CD14-positive monocyte (primary cell): Measurements from ENCODE around the gene SLC2A4RG. TPM values are rescaled to one million over a fixed set of nuclear protein-coding genes. Genes with fewer than 3 reads are reported as not detected.

Experiments
- DNase-seq, 3 donors: peaks; one replicate each; pipeline ENCODE4 v3.0.0-alpha.2; 2011 to 2022
- H2AFZ ChIP-seq: 2 replicates; pipeline ENCODE4 v1.6.0; 2012; ENCODE audit warnings: mild to moderate bottlenecking, low read depth, low read length, inconsistent platforms; ENCODE audit not compliant: insufficient read depth, poor library complexity, severe bottlenecking
- H3K27ac ChIP-seq, 2 donors: 1 replicate in 1 of 2; 2 replicates in 1 of 2; pipeline ENCODE4 v1.5.1; 2012 to 2013; ENCODE audit warnings: low read length in 2 of 2, control low read depth in 1 of 2, inconsistent platforms in 1 of 2, low read depth in 1 of 2, mild to moderate bottlenecking in 1 of 2
- H3K27me3 ChIP-seq, 2 donors: one replicate each; pipeline versions ENCODE4 v1.6.0 to v1.6.1; 2011 to 2013; ENCODE audit warnings: low read length in 2 of 2; ENCODE audit not compliant: control insufficient read depth in 2 of 2, insufficient read depth in 2 of 2
- H3K36me3 ChIP-seq, 2 donors: replicated peaks in 1 of 2; 1 replicate in 1 of 2; 2 replicates in 1 of 2; pipeline versions ENCODE4 v1.5.1 to v1.6.1; 2012 to 2013; ENCODE audit warnings: low read length in 2 of 2, control low read depth in 1 of 2, inconsistent platforms in 1 of 2, mild to moderate bottlenecking in 1 of 2; ENCODE audit not compliant: insufficient read depth in 2 of 2, control insufficient read depth in 1 of 2
- H3K4me1 ChIP-seq, 2 donors: 1 replicate in 1 of 2; 2 replicates in 1 of 2; pipeline versions ENCODE4 v1.5.1 to v1.6.1; 2012 to 2013; ENCODE audit warnings: low read length in 2 of 2, control low read depth in 1 of 2, inconsistent platforms in 1 of 2, mild to moderate bottlenecking in 1 of 2, moderate library complexity in 1 of 2; ENCODE audit not compliant: insufficient read depth in 2 of 2, control insufficient read depth in 1 of 2
- H3K4me2 ChIP-seq: replicated peaks from 2 replicates; pipeline ENCODE3; 2012; ENCODE audit warnings: low read length, moderate library complexity, mild to moderate bottlenecking; ENCODE audit not compliant: poor library complexity, severe bottlenecking; ENCODE audit errors: extremely low read depth
- H3K4me3 ChIP-seq, 3 experiments: fragments of 200-600 bp in 1 of 3; sonication (generic) in 1 of 3; replicated peaks in 1 of 3; 1 replicate in 2 of 3; 2 replicates in 1 of 3; pipeline ENCODE4 v1.5.1; 2011 to 2013; ENCODE audit warnings: low read length in 3 of 3, mild to moderate bottlenecking in 3 of 3, control low read depth in 2 of 3, low read depth in 2 of 3, inconsistent platforms in 1 of 3, moderate library complexity in 1 of 3
- H3K79me2 ChIP-seq: 2 replicates; pipeline ENCODE4 v1.6.0; 2012; ENCODE audit warnings: mild to moderate bottlenecking, control low read depth, inconsistent platforms, low read length, moderate library complexity; ENCODE audit not compliant: insufficient read depth
- H3K9ac ChIP-seq: 2 replicates; pipeline ENCODE4 v1.6.0; 2017; ENCODE audit warnings: low read length, mild to moderate bottlenecking; ENCODE audit not compliant: insufficient read depth, poor library complexity, severe bottlenecking
- H3K9me3 ChIP-seq, 2 donors: replicated peaks in 1 of 2; 1 replicate in 1 of 2; 2 replicates in 1 of 2; pipeline versions ENCODE4 v1.5.1 to v1.6.1; 2012 to 2013; ENCODE audit warnings: low read length in 2 of 2, control low read depth in 1 of 2; ENCODE audit not compliant: control insufficient read depth in 1 of 2, insufficient read depth in 1 of 2
- H4K20me1 ChIP-seq: 2 replicates; pipeline ENCODE4 v1.6.0; 2012; ENCODE audit warnings: mild to moderate bottlenecking, low read length, control low read depth, moderate library complexity; ENCODE audit not compliant: insufficient read depth
- H3K27ac Mint-ChIP-seq, 7 donors: one replicate each; pipeline ENCODE4 v1.8.0; 2020; ENCODE audit warnings: mild to moderate bottlenecking in 7 of 7, mixed read lengths in 7 of 7, moderate library complexity in 6 of 7, inconsistent platforms in 2 of 7
- H3K27me3 Mint-ChIP-seq, 3 donors: one replicate each; pipeline ENCODE4 v1.8.0; 2021 to 2022; ENCODE audit warnings: low read depth in 3 of 3, mild to moderate bottlenecking in 3 of 3, mixed read lengths in 3 of 3, moderate library complexity in 3 of 3, inconsistent platforms in 1 of 3
- H3K36me3 Mint-ChIP-seq, 2 donors: one replicate each; pipeline ENCODE4 v1.8.0; 2020; ENCODE audit warnings: mixed read lengths in 2 of 2, inconsistent platforms in 1 of 2, mild to moderate bottlenecking in 1 of 2
- H3K4me1 Mint-ChIP-seq: one replicate; pipeline ENCODE4 v1.8.0; 2020; ENCODE audit warnings: mild to moderate bottlenecking, mixed read lengths
- H3K4me3 Mint-ChIP-seq, 2 donors: one replicate each; pipeline ENCODE4 v1.8.0; 2020; ENCODE audit warnings: mild to moderate bottlenecking in 2 of 2, mixed read lengths in 2 of 2, moderate library complexity in 1 of 2
- H3K9me3 Mint-ChIP-seq, 7 donors: one replicate each; pipeline ENCODE4 v1.8.0; 2020 to 2022; ENCODE audit warnings: mixed read lengths in 7 of 7, mild to moderate bottlenecking in 6 of 7, moderate library complexity in 6 of 7, inconsistent platforms in 2 of 7
- CTCF ChIP-seq: fragments of 200-600 bp; IDR thresholded peaks from one replicate; pipeline ENCODE4 v1.8.0; 2022; ENCODE audit warnings: antibody characterized with exemption, mild to moderate bottlenecking
- WGBS: methylation state at CpG from one replicate; pipeline ENCODE4 v1.1.5; 2013; ENCODE audit warnings: missing lambda C conversion rate; ENCODE audit not compliant: insufficient coverage; 5-methylcytosine and 5-hydroxymethylcytosine counted together
- intact Hi-C, 2 donors: fragments of 100-400 bp; cut with micrococcal nuclease; formaldehyde crosslinking; loops; one replicate each; pipeline versions ENCODE4 v1.15.0 to v1.15.1; 2023
- polyA plus RNA-seq, 3 donors: library from polyadenylated mRNA; depleted of rRNA in 1 of 3; unstranded in 2 of 3; stranded (reverse) in 1 of 3; fragments of 300-500 nt in 2 of 3; fragments of >200 nt in 1 of 3; fragmentation: Illumina TruSeq in 2 of 3; gene quantifications; 1 replicate in 2 of 3; 2 replicates in 1 of 3; pipeline ENCODE4 v1.2.3, GENCODE V29; 2012 to 2021

The SLC2A4RG gene
- polyA plus RNA-seq, 3 donors: 0.46 to 21.0 (median 1.5) TPM

DNA sequence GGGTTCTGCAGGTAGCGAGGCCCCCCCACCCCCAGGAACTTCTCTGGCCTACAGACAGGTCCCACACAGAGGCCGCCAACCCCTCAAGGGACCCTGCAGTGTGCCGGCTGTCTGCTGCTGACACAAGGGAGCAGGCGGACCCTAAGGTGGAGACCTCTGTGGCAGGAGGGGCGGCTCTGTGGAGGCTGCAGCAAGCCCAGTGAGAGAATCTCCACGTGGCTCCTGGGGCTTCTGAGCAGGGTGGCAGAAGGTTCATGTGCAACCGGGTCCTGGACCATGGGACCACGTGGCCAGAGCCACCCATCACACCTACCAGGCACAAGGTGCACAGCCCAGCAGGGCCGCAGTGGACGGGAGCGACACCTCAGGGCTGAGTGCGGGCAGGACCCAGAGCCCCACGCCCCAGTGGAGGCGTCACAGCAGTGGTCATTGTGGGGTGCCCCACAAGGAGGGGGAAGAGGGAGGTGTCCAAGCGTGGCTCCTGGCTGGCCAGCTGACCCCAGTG is 36.1 kb upstream of the SLC2A4RG start:
- H3K4me2 ChIP-seq: no peak overlapping the region
- no peak overlapping the region for H3K4me3 ChIP-seq
- H3K4me3 Mint-ChIP-seq: no peak overlapping the region
- H3K4me1 Mint-ChIP-seq: peaks cover 12% of the 10 kb centered on the region
- H3K27me3 Mint-ChIP-seq: peaks cover 0 to 2% (median 0%) of the 10 kb centered on the region in 3 donors
- 98% methylated on average over 13 of the region's 15 CpGs for WGBS
- no peak overlapping the region for H2AFZ ChIP-seq
- no peaks in the 10 kb centered on the region for H3K27me3 ChIP-seq
- no peak overlapping the region for H3K9ac ChIP-seq
- DNase-seq: no peak
- H3K9me3 ChIP-seq: no peaks in the 10 kb centered on the region
- no peak overlapping the region for H3K27ac ChIP-seq
- peak overlapping the region in 1 of 7 donors; percentile 58 for H3K27ac Mint-ChIP-seq
- TF ChIP-seq CTCF: no peak
- H3K36me3 Mint-ChIP-seq: peaks cover 26 to 35% of the 10 kb centered on the region in 2 donors
- peaks cover 27 to 29% of the 10 kb centered on the region in 2 donors for H3K36me3 ChIP-seq
- peaks cover 49% of the 10 kb centered on the region for H4K20me1 ChIP-seq
- H3K9me3 Mint-ChIP-seq: no peaks in the 10 kb centered on the region
- H3K4me1 ChIP-seq: peaks cover 12 to 21% of the 10 kb centered on the region in 2 donors
- intact Hi-C loops: no loop called here
- H3K79me2 ChIP-seq: peaks cover 31% of the 10 kb centered on the region

DNA sequence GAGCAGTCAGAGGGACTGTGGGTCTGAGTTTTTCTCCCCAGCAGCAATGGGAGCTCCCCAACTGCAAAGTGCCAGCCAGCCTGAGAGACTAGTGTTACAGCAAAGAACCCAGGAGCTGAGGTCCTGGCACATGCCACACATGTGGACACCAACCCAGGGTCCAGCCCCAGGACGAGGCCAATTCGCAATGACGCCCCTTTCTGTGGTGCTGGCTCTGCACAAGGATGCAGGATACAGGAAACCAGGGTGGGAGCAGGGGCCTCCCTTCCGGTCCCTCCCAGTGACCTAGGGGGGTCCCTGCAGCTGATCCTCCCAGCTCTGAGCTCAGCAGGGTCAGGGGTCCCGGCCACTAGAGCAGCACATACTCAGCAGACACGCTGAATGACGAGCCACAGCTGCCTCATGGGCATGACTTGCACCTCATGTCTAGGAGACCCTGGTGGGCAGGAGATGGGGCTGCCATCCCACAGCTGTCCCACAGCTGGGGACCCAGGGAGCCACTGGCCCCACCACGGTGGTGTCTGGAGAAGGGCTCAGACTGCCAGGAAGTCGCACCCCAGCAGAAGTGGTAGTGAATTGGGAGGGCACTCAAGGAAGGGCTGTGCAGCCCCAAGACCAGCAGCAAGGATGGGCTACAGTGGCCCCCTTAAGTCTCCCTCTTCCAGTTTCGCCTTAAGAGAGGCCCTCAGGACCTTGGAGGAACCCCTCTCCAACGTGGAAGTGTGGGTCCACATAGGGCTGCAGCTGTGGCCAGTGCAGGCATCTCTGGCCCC is 35.4 kb upstream of the SLC2A4RG start:
- H3K4me3 ChIP-seq: no peak overlapping the region
- DNase-seq: no peak
- H3K36me3 ChIP-seq: peaks cover 27 to 29% of the 10 kb centered on the region in 2 donors
- no peaks in the 10 kb centered on the region for H3K27me3 ChIP-seq
- peaks cover 37% of the 10 kb centered on the region for H3K79me2 ChIP-seq
- H3K9me3 Mint-ChIP-seq: no peaks in the 10 kb centered on the region
- WGBS: 95% methylated on average over 11 of the region's 11 CpGs
- no peak overlapping the region for H3K4me3 Mint-ChIP-seq
- H3K4me2 ChIP-seq: no peak overlapping the region
- H3K36me3 Mint-ChIP-seq: peaks cover 30 to 42% of the 10 kb centered on the region in 2 donors
- intact Hi-C loops: no loop called here
- no peak for TF ChIP-seq CTCF
- no peak overlapping the region for H3K27ac ChIP-seq
- H2AFZ ChIP-seq: no peak overlapping the region
- H3K9me3 ChIP-seq: no peaks in the 10 kb centered on the region
- no peak overlapping the region for H3K27ac Mint-ChIP-seq
- H4K20me1 ChIP-seq: peaks cover 49% of the 10 kb centered on the region
- peaks cover 19 to 27% of the 10 kb centered on the region in 2 donors for H3K4me1 ChIP-seq
- H3K4me1 Mint-ChIP-seq: peaks cover 18% of the 10 kb centered on the region
- no peak overlapping the region for H3K9ac ChIP-seq
- H3K27me3 Mint-ChIP-seq: peaks cover 0 to 2% (median 0%) of the 10 kb centered on the region in 3 donors
